Measurements from ENCODE around the gene SNAPC3.

DNA sequence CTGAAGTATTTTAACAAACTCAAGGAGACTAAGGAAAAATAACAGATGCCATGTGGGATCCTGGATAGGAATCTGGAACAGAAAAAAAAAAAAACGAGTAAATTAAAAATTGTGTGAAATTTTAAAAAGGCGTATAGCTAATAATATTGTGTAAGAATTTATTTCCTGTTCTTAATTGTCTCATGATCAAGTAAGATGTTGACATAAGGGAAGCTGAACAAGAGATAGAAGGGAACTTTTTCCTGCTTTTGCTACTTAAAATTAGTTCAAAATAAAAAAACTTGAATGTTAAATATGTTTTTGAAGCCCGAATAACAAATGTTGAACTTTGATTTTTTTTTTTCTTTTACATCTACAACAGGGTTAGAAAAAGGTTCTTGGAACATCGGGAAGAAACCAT, 10.5 kb downstream of the SNAPC3 start:
- TF ChIP-seq, protein P1, sequence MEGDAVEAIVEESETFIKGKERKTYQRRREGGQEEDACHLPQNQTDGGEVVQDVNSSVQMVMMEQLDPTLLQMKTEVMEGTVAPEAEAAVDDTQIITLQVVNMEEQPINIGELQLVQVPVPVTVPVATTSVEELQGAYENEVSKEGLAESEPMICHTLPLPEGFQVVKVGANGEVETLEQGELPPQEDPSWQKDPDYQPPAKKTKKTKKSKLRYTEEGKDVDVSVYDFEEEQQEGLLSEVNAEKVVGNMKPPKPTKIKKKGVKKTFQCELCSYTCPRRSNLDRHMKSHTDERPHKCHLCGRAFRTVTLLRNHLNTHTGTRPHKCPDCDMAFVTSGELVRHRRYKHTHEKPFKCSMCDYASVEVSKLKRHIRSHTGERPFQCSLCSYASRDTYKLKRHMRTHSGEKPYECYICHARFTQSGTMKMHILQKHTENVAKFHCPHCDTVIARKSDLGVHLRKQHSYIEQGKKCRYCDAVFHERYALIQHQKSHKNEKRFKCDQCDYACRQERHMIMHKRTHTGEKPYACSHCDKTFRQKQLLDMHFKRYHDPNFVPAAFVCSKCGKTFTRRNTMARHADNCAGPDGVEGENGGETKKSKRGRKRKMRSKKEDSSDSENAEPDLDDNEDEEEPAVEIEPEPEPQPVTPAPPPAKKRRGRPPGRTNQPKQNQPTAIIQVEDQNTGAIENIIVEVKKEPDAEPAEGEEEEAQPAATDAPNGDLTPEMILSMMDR (IDR thresholded peaks at IDR 0.05) = no peak
- TF ChIP-seq POLR2A (IDR thresholded peaks at IDR 0.05) = no peak

Data from lower leg skin (tissue), 3 donors.